HepG2 (cell line): ENCODE measurements around the gene PFN2. TPM values are rescaled to one million over a fixed set of nuclear protein-coding genes. Genes with fewer than 3 reads are reported as not detected.

Experiments used
- ATAC-seq: fragments of 200-7000 bp; cut with Tn5 transposase; 3 replicates; pipeline ENCODE4 v1.9.1; 2020; ENCODE audit warnings: mild to moderate bottlenecking, moderate library complexity
- BruUV-seq: library from RNA; stranded (reverse); fragments of 400-500 nt; replicated peaks from 2 replicates; lab custom pipeline; 2021; lab: Mats Ljungman, UMichigan
- CTCF ChIA-PET: fragments of 300-600 bp; formaldehyde crosslinking; extraction: SDS; loops from one replicate; lab custom pipeline; 2021; ENCODE audit warnings: low total read pairs, inconsistent platforms, low intra/inter-chr PET ratio; lab: Yijun Ruan, JAX
- POLR2A ChIA-PET: fragments of 350-600 bp; sonication (Branson Sonifier 250); formaldehyde crosslinking; loops from one replicate; lab custom pipeline; 2020; ENCODE audit warnings: antibody characterized with exemption, inconsistent platforms; lab: Yijun Ruan, JAX
- DNase-seq: peaks from one replicate; pipeline ENCODE4 v3.0.0-alpha.2; 2015; ENCODE audit warnings: low spot score
- FAIRE-seq: peaks from 3 replicates; lab custom pipeline; 2011; peaks lifted over from hg19 to GRCh38; lab: Jason Lieb, UNC
- H2AFZ ChIP-seq: one replicate; pipeline ENCODE4 v1.6.1; 2011; ENCODE audit warnings: low read length, inconsistent platforms
- H3K27ac ChIP-seq: fragments of 300-600 bp; 3 replicates; pipeline ENCODE4 v1.8.0; 2011; ENCODE audit warnings: mixed run types, mild to moderate bottlenecking, mixed read lengths, low read length, inconsistent platforms; ENCODE audit not compliant: insufficient read depth; ENCODE audit errors: extremely low read length
- H3K27me3 ChIP-seq, 2 experiments: fragments of 200-600 bp in 1 of 2; 2 replicates in 1 of 2; 3 replicates in 1 of 2; pipeline versions ENCODE4 v1.6.0 to v1.8.0; 2011; ENCODE audit warnings: low read length in 2 of 2, mild to moderate bottlenecking in 2 of 2, moderate library complexity in 2 of 2, inconsistent platforms in 1 of 2; ENCODE audit not compliant: insufficient read depth in 2 of 2, control insufficient read depth in 1 of 2
- H3K36me3 ChIP-seq, 2 experiments: fragments of 200-600 bp in 1 of 2; replicated peaks in 1 of 2; 2 replicates in 1 of 2; 3 replicates in 1 of 2; pipeline versions ENCODE4 v1.5.1 to v1.8.0; 2011; ENCODE audit warnings: low read length in 2 of 2, inconsistent platforms in 1 of 2; ENCODE audit not compliant: insufficient read depth in 2 of 2, control insufficient read depth in 1 of 2
- H3K4me1 ChIP-seq: 2 replicates; pipeline ENCODE4 v1.5.1; 2012; ENCODE audit warnings: low read length, inconsistent platforms; ENCODE audit not compliant: insufficient read depth
- H3K4me2 ChIP-seq: 2 replicates; pipeline ENCODE4 v1.6.0; 2011; ENCODE audit warnings: low read depth, low read length, inconsistent platforms
- H3K4me3 ChIP-seq, 3 experiments: fragments of 200-600 bp in 1 of 3; sonication (generic), shearing (Covaris generic) in 1 of 3; replicated peaks in 1 of 3; 2 replicates each; pipeline ENCODE4 v1.5.1; 2011 to 2016; ENCODE audit warnings: low read length in 3 of 3, inconsistent platforms in 2 of 3, low read depth in 2 of 3, mild to moderate bottlenecking in 2 of 3, control low read depth in 1 of 3, mixed read lengths in 1 of 3; ENCODE audit not compliant: insufficient read depth in 1 of 3
- H3K79me2 ChIP-seq: one replicate; pipeline ENCODE4 v1.6.1; 2011; ENCODE audit warnings: low read length, inconsistent platforms; ENCODE audit not compliant: insufficient read depth
- H3K9ac ChIP-seq: 2 replicates; pipeline ENCODE4 v1.6.0; 2011; ENCODE audit warnings: mild to moderate bottlenecking, low read depth, low read length, inconsistent platforms; ENCODE audit not compliant: insufficient read depth
- H3K9me3 ChIP-seq: 2 replicates; pipeline ENCODE4 v1.5.1; 2012; ENCODE audit warnings: mild to moderate bottlenecking, low read length
- H4K20me1 ChIP-seq: 2 replicates; pipeline ENCODE4 v1.6.0; 2011; ENCODE audit warnings: inconsistent platforms, mild to moderate bottlenecking, low read length, moderate library complexity; ENCODE audit not compliant: insufficient read depth
- FOXP1 ChIP-seq, 2 experiments: fragments of 450-650 bp in 1 of 2; IDR thresholded peaks; 2 replicates each; pipeline ENCODE4 v1.6.1; 2017 to 2018; ENCODE audit warnings: antibody characterized with exemption in 1 of 2
- GATAD2A ChIP-seq: IDR thresholded peaks from 2 replicates; pipeline ENCODE4 v1.6.1; 2016
- GMEB2 ChIP-seq: IDR thresholded peaks from 2 replicates; pipeline ENCODE4 v1.6.1; 2016; ENCODE audit warnings: missing biosample characterization, missing genetic modification reagents, low read depth
- IKZF5 ChIP-seq: IDR thresholded peaks from 2 replicates; pipeline ENCODE4 v1.6.1; 2018; ENCODE audit warnings: missing genetic modification reagents, mild to moderate bottlenecking, missing compliant biosample characterization
- MLXIP ChIP-seq: sonication (generic); formaldehyde crosslinking; IDR thresholded peaks from 2 replicates; pipeline ENCODE4 v1.9.0; 2021; ENCODE audit warnings: missing genetic modification reagents, borderline replicate concordance
- NFE2 ChIP-seq: sonication (generic); formaldehyde crosslinking; IDR thresholded peaks from 2 replicates; pipeline ENCODE4 v1.4.0; 2020; ENCODE audit warnings: missing genetic modification reagents
- NR3C1 ChIP-seq: sonication (generic); formaldehyde crosslinking; IDR thresholded peaks from 2 replicates; pipeline ENCODE4 v1.4.0; 2020; ENCODE audit warnings: missing genetic modification reagents
- ZNF296 ChIP-seq: sonication (generic); formaldehyde crosslinking; conservative IDR thresholded peaks from 2 replicates; pipeline ENCODE4 v1.5.0; 2020; ENCODE audit warnings: mild to moderate bottlenecking, missing genetic modification reagents
- in situ Hi-C: cut with HindIII; loops from 2 replicates; pipeline ENCODE4 v1.10.0; 2017; ENCODE audit warnings: low pct_unique_long_range_greater_than_20kb; ENCODE audit not compliant: extremely low pct_ligation_motif_present
- intact Hi-C: fragments of 100-400 bp; cut with micrococcal nuclease; formaldehyde crosslinking; loops from one replicate; pipeline ENCODE4 v1.10.0; 2022; ENCODE audit not compliant: unreplicated experiment
- polyA plus RNA-seq, 8 experiments: library from polyadenylated mRNA; depleted of rRNA in 3 of 8; stranded (reverse) in 7 of 8; unstranded in 1 of 8; fragments of >200 nt; fragmentation: Illumina TruSeq in 4 of 8; extraction: Trizol in 4 of 8; gene quantifications; 2 replicates each; pipeline versions ENCODE4 v1.2.1 to v1.2.3, GENCODE V29; 2011 to 2016; ENCODE audit warnings: low read depth in 4 of 8, missing spikeins in 1 of 8, mixed read lengths in 1 of 8; ENCODE audit not compliant: insufficient read depth in 1 of 8
- total RNA-seq, 5 experiments: library from RNA; depleted of rRNA; stranded (reverse); fragments of >200 nt; fragmentation: Illumina TruSeq; extraction: Trizol; gene quantifications; 2 replicates each; pipeline ENCODE4 v1.2.3, GENCODE V29; 2016; ENCODE audit warnings: low read depth in 1 of 5

PFN2 gene
- total and polyA plus RNA-seq, 2 of the 13 experiments (the other 11 are each of a cell fraction or from before 2014, with no cell fraction given), result 57.3 to 150 TPM

- H3K4me2 ChIP-seq, result no peak overlapping the region
- TF ChIP-seq MLXIP (CRISPR knock-in tag) (no peak), ZNF296 (CRISPR knock-in tag) (no peak), NR3C1 (no peak), GMEB2 (CRISPR knock-in tag) (no peak), GATAD2A (CRISPR knock-in tag) (no peak), NFE2 (no peak), IKZF5 (no peak), FOXP1 (IDR thresholded peaks at IDR 0.05) (no peak), FOXP1 (CRISPR knock-in tag; IDR thresholded peaks at IDR 0.05) (no peak)
- ChIA-PET POLR2A (no interaction called here), CTCF (no interaction called here)
- in situ Hi-C loops, result loop anchor here (10.0 kb wide), 1 partner anchor 255 kb away; no protein-coding TSS in a partner anchor
- H3K4me1 ChIP-seq, result peaks cover 14% of the 10 kb centered on the region
- peaks cover 0 to 18% of the 10 kb centered on the region in 2 experiments; a peak in 3 of 5 replicates for H3K36me3 ChIP-seq
- DNase-seq, result no peak
- ATAC-seq, result no peak
- H2AFZ ChIP-seq, result no peak overlapping the region
- FAIRE-seq, result no peak
- H4K20me1 ChIP-seq, result 0 out of 2 replicates have a peak, but pooled peaks cover 4% of the 10 kb centered on the region
- H3K4me3 ChIP-seq, result no peak overlapping the region
- H3K79me2 ChIP-seq, result peaks cover 6% of the 10 kb centered on the region
- no peak overlapping the region for H3K27ac ChIP-seq
- no TSS peak for BruUV-seq
- no peaks in the 10 kb centered on the region for H3K27me3 ChIP-seq
- no peaks in the 10 kb centered on the region for H3K9me3 ChIP-seq
- intact Hi-C loops, result no loop called here
- H3K9ac ChIP-seq, result no peak overlapping the region
Observed at GRCh38 chr3:149959443-149959842, 11.3 kb downstream of the PFN2 start.
